ENCODE results near the gene PLCB1. TPM values are rescaled to one million over a fixed set of nuclear protein-coding genes. Genes with fewer than 3 reads are reported as not detected.

The PLCB1 gene
- total RNA-seq, 2 experiments from 2014 or later, result 1.0 to 1.2 TPM

DNA sequence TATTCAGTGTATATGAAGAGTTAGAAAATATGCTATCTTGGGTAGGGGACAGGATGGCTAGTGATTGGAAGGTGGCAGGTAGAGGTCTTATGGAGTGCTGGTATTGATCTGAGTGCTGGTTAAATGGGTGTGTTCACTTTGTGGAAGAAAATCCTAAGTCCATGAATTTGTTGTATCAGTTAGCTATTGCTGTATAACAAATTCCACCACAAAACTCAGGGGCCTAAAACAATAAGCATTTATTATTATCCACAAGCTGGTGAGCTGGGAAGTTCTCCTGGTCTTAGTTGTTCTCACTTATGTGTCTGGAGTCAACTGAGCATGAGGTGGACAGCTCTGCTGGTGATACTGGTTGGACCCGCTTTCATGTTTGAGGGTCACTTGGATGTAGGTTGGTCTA is 724.6 kb downstream of the PLCB1 start:
- no peak overlapping the region for H3K4me3 Mint-ChIP-seq
- ChIA-PET POLR2A (no interaction called here), CTCF (no interaction called here)
- no peak for DNase-seq
- H3K27me3 Mint-ChIP-seq, result no peaks in the 10 kb centered on the region
- H3K9me3 Mint-ChIP-seq, result peaks cover 2% of the 10 kb centered on the region
- no peaks in the 10 kb centered on the region for H3K36me3 Mint-ChIP-seq (ENCODE audit: low read depth)
- no peak overlapping the region for H3K27ac Mint-ChIP-seq
- no peaks in the 10 kb centered on the region for H3K4me1 Mint-ChIP-seq

DNA sequence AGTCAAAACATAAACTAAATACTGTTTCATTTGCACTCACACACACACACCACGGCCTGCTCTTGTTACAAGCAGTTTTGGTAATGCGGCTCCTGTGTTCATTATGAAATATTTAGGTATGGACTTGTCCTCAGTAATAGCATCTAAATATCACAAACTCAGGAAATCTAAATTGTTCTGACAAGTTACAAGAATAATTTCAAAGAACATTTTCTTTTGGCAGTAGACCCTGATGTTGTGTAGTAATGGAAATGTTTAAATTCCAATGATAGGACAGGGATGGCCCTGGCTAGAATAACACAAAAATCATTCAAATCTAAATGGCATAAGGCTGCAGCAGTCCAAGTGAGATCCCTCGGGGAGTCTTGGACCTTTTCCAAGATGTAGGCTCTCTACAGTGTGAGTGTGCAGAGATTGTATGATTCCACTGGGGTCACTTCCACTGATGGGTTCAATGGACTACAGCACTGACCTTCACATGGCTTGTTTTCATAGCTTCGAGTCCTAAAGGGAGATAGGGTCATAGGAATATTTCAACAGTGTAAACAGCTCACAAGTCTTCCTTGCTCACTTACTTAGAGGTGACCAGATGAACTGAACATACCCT is 726.2 kb downstream of the PLCB1 start:
- ChIA-PET POLR2A (no interaction called here), CTCF (no interaction called here)
- no peak overlapping the region for H3K4me3 Mint-ChIP-seq
- no peak for DNase-seq
- no peaks in the 10 kb centered on the region for H3K27me3 Mint-ChIP-seq
- peaks cover 2% of the 10 kb centered on the region for H3K9me3 Mint-ChIP-seq
- H3K4me1 Mint-ChIP-seq, result no peaks in the 10 kb centered on the region
- H3K36me3 Mint-ChIP-seq (ENCODE audit: low read depth), result no peaks in the 10 kb centered on the region
- no peak overlapping the region for H3K27ac Mint-ChIP-seq

GRCh38 chr20:8860011-8860495 is 728.0 kb downstream of the PLCB1 start:
- H3K4me1 Mint-ChIP-seq, result no peaks in the 10 kb centered on the region

GRCh38 chr20:8862092-8862491 is 730.0 kb downstream of the PLCB1 start:
- H3K4me3 Mint-ChIP-seq, result no peak overlapping the region
- no peak overlapping the region for H3K27ac Mint-ChIP-seq
- DNase-seq, result no peak
- H3K4me1 Mint-ChIP-seq, result no peaks in the 10 kb centered on the region
- POLR2A ChIA-PET, result no interaction called here
- CTCF ChIA-PET, result no interaction called here
- H3K27me3 Mint-ChIP-seq, result no peaks in the 10 kb centered on the region
- H3K9me3 Mint-ChIP-seq, result no peaks in the 10 kb centered on the region
- no peaks in the 10 kb centered on the region for H3K36me3 Mint-ChIP-seq (ENCODE audit: low read depth)

More at GRCh38 chr20:8860011-8860495, 728.0 kb downstream of the PLCB1 start:
- ChIA-PET POLR2A (no interaction called here), CTCF (no interaction called here)
- Mint-ChIP-seq H3K36me3 (ENCODE audit: low read depth) (no peaks in the 10 kb centered on the region), H3K27me3 (no peaks in the 10 kb centered on the region), H3K4me3 (no peak overlapping the region), H3K27ac (no peak overlapping the region), H3K9me3 (peaks cover 2% of the 10 kb centered on the region)
- no peak for DNase-seq

GRCh38 chr20:8865636-8866035 is 733.6 kb downstream of the PLCB1 start:
- Mint-ChIP-seq H3K9me3 (no peaks in the 10 kb centered on the region), H3K27ac (no peak overlapping the region), H3K4me3 (no peak overlapping the region), H3K36me3 (ENCODE audit: low read depth) (no peaks in the 10 kb centered on the region), H3K27me3 (no peaks in the 10 kb centered on the region), H3K4me1 (no peaks in the 10 kb centered on the region)
- ChIA-PET CTCF (interaction anchor here (1.2 kb wide), 1 partner anchor 12 kb away, joined by 3 read pairs; no protein-coding TSS in a partner anchor), POLR2A (no interaction called here)
- no peak for DNase-seq

GRCh38 chr20:8867038-8867740 is 735.1 kb downstream of the PLCB1 start:
- H3K36me3 Mint-ChIP-seq (ENCODE audit: low read depth), result no peaks in the 10 kb centered on the region
- H3K9me3 Mint-ChIP-seq, result no peaks in the 10 kb centered on the region
- POLR2A ChIA-PET, result no interaction called here
- no peak for DNase-seq
- H3K27me3 Mint-ChIP-seq, result no peaks in the 10 kb centered on the region
- no peaks in the 10 kb centered on the region for H3K4me1 Mint-ChIP-seq
- H3K4me3 Mint-ChIP-seq, result no peak overlapping the region
- H3K27ac Mint-ChIP-seq, result no peak overlapping the region
- CTCF ChIA-PET, result no interaction called here

DNA sequence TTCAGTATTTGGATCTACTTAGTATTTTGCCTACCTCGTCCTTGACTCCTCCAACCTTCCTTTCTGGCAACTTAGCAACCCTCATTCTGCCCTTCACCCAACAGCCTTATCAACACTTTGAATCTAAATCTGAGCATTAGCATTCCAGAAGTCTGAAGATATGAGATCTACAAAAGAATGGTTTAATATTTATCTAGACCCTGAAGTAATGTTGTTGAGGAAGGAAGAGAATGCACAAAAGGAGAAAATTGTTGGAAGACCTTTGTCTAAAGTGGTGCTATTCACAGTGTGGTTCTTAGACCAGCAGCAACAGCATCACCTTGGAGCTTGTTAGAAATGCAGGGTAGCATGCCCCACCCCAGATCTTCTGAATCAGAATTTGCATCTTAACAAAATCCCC is 738.6 kb downstream of the PLCB1 start:
- no peaks in the 10 kb centered on the region for H3K9me3 Mint-ChIP-seq
- H3K4me3 Mint-ChIP-seq, result no peak overlapping the region
- ChIA-PET CTCF (no interaction called here), POLR2A (no interaction called here)
- no peaks in the 10 kb centered on the region for H3K36me3 Mint-ChIP-seq (ENCODE audit: low read depth)
- DNase-seq, result no peak
- H3K27ac Mint-ChIP-seq, result no peak overlapping the region
- H3K4me1 Mint-ChIP-seq, result no peaks in the 10 kb centered on the region
- H3K27me3 Mint-ChIP-seq, result no peaks in the 10 kb centered on the region

DNA sequence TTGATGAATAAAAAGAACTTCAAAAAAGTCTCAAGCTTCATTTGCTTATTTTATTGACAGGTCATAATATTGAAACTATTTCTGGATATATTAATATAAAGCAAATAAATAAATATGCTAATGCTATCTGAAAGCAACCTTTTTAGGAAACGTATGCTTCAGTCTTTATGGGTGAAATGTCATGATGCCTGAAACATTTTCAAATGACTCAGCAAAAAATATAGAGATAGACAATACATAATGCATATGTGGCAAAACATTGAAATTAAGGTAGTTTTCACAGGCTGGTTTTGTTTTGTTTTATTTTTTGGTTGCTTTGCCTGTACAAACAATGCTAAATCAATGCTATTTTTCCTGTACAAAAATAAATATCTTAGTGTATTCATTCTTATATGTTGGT is 742.4 kb downstream of the PLCB1 start:
- POLR2A ChIA-PET, result no interaction called here
- no peak overlapping the region for H3K27ac Mint-ChIP-seq
- H3K4me1 Mint-ChIP-seq, result no peaks in the 10 kb centered on the region
- no peak overlapping the region for H3K4me3 Mint-ChIP-seq
- no peaks in the 10 kb centered on the region for H3K36me3 Mint-ChIP-seq (ENCODE audit: low read depth)
- H3K9me3 Mint-ChIP-seq, result no peaks in the 10 kb centered on the region
- DNase-seq, result no peak
- CTCF ChIA-PET, result no interaction called here
- H3K27me3 Mint-ChIP-seq, result no peaks in the 10 kb centered on the region

GRCh38 chr20:8875586-8875985 is 743.5 kb downstream of the PLCB1 start:
- POLR2A ChIA-PET, result no interaction called here
- Mint-ChIP-seq H3K4me1 (no peaks in the 10 kb centered on the region), H3K4me3 (no peak overlapping the region), H3K9me3 (no peaks in the 10 kb centered on the region), H3K27ac (no peak overlapping the region), H3K27me3 (no peaks in the 10 kb centered on the region), H3K36me3 (ENCODE audit: low read depth) (no peaks in the 10 kb centered on the region)
- CTCF ChIA-PET, result no interaction called here
- no peak for DNase-seq

GRCh38 chr20:8876366-8876765 is 744.3 kb downstream of the PLCB1 start:
- ChIA-PET POLR2A (no interaction called here), CTCF (no interaction called here)
- Mint-ChIP-seq H3K4me3 (no peak overlapping the region), H3K4me1 (no peaks in the 10 kb centered on the region), H3K27me3 (no peaks in the 10 kb centered on the region), H3K36me3 (ENCODE audit: low read depth) (no peaks in the 10 kb centered on the region), H3K9me3 (no peaks in the 10 kb centered on the region), H3K27ac (no peak overlapping the region)
- DNase-seq, result no peak

DNA sequence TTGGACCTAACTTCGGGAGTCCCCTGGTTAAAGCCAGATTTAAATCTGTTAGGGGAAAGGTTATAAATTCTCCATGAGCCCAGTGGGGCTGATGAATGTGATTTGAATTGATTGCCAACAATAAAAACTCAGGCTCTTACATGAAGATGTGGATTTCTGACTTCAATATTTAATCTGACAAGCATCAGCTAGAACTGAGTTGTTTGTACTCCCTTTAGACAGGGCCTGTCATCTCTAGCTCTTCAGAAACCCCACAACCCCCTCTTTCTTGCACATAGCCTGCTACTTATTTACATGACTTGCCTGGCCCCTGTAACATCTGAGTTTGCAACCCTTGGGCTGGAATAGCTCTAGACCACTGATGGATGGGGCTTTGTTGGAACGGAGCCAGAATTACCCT is 745.2 kb downstream of the PLCB1 start:
- CTCF ChIA-PET, result interaction anchor here (1.1 kb wide), 1 partner anchor 12 kb away, joined by 3 read pairs; no protein-coding TSS in a partner anchor
- H3K36me3 Mint-ChIP-seq (ENCODE audit: low read depth), result no peaks in the 10 kb centered on the region
- H3K27me3 Mint-ChIP-seq, result no peaks in the 10 kb centered on the region
- no peak for DNase-seq
- no peaks in the 10 kb centered on the region for H3K4me1 Mint-ChIP-seq
- no peak overlapping the region for H3K4me3 Mint-ChIP-seq
- no peaks in the 10 kb centered on the region for H3K9me3 Mint-ChIP-seq
- POLR2A ChIA-PET, result no interaction called here
- H3K27ac Mint-ChIP-seq, result no peak overlapping the region

- no peak overlapping the region for H3K4me3 Mint-ChIP-seq
- POLR2A ChIA-PET, result no interaction called here
- no peaks in the 10 kb centered on the region for H3K4me1 Mint-ChIP-seq
- H3K27ac Mint-ChIP-seq, result no peak overlapping the region
- no peaks in the 10 kb centered on the region for H3K36me3 Mint-ChIP-seq (ENCODE audit: low read depth)
- H3K9me3 Mint-ChIP-seq, result no peaks in the 10 kb centered on the region
- no peak for DNase-seq
- CTCF ChIA-PET, result no interaction called here
- H3K27me3 Mint-ChIP-seq, result no peaks in the 10 kb centered on the region
Measured at GRCh38 chr20:8879669-8880068, 747.6 kb downstream of the PLCB1 start.

- Mint-ChIP-seq H3K9me3 (no peaks in the 10 kb centered on the region), H3K27ac (no peak overlapping the region), H3K36me3 (ENCODE audit: low read depth) (no peaks in the 10 kb centered on the region), H3K27me3 (no peaks in the 10 kb centered on the region), H3K4me1 (no peaks in the 10 kb centered on the region), H3K4me3 (no peak overlapping the region)
- POLR2A ChIA-PET, result no interaction called here
- DNase-seq, result no peak
- CTCF ChIA-PET, result no interaction called here
Measured at GRCh38 chr20:8880085-8880853, 748.2 kb downstream of the PLCB1 start.
